GM12878 (cell line): Measurements from ENCODE around the gene MT1E. TPM values are rescaled to one million over a fixed set of nuclear protein-coding genes. Genes with fewer than 3 reads are reported as not detected.

Source experiments
- ASH2L ChIP-seq: fragments of 300-600, 200-600 bp; sonication (generic); IDR thresholded peaks from 2 replicates; pipeline ENCODE4 v1.6.1; 2017; ENCODE audit warnings: low read depth, mild to moderate bottlenecking, borderline replicate concordance
- BHLHE40 ChIP-seq, 2 experiments: fragments of 450-650 bp in 1 of 2; IDR thresholded peaks; 2 replicates each; pipeline ENCODE4 v1.6.1; 2011 to 2017; ENCODE audit warnings: low read depth in 2 of 2, borderline replicate concordance in 1 of 2, improper control_type of control experiment in 1 of 2, low read length in 1 of 2, mild to moderate bottlenecking in 1 of 2
- ESRRA ChIP-seq: IDR thresholded peaks from 2 replicates; pipeline ENCODE4 v1.6.1; 2012; ENCODE audit warnings: mild to moderate bottlenecking, low read length, improper control_type of control experiment
- IKZF2 ChIP-seq, 2 experiments: fragments of 450-650 bp; IDR thresholded peaks; 2 replicates each; pipeline ENCODE4 v1.6.1; 2017; ENCODE audit warnings: mild to moderate bottlenecking in 2 of 2, moderate library complexity in 2 of 2
- KAT2A ChIP-seq: conservative IDR thresholded peaks from 2 replicates; pipeline ENCODE4 v1.6.1; 2011; ENCODE audit warnings: low read depth, low read length; ENCODE audit not compliant: control insufficient read depth
- LARP7 ChIP-seq: fragments of 450-650 bp; IDR thresholded peaks from 2 replicates; pipeline ENCODE4 v1.6.1; 2017; ENCODE audit warnings: mild to moderate bottlenecking
- NFIC ChIP-seq: IDR thresholded peaks from 2 replicates; pipeline ENCODE4 v1.6.1; 2012; ENCODE audit warnings: low read depth, mild to moderate bottlenecking, inconsistent platforms, low read length, moderate library complexity
- NR2F1 ChIP-seq: fragments of 450-650 bp; conservative IDR thresholded peaks from 2 replicates; pipeline ENCODE4 v1.6.1; 2017; ENCODE audit warnings: mild to moderate bottlenecking
- RAD21 ChIP-seq: IDR thresholded peaks from 2 replicates; pipeline ENCODE4 v1.6.1; 2011; ENCODE audit warnings: mild to moderate bottlenecking, low read depth, low read length, moderate library complexity; ENCODE audit not compliant: insufficient read depth
- RFX5 ChIP-seq: IDR thresholded peaks from 2 replicates; pipeline ENCODE4 v1.6.1; 2011; ENCODE audit warnings: low read depth, low read length, improper control_type of control experiment
- TCF3 ChIP-seq: IDR thresholded peaks from 2 replicates; pipeline ENCODE4 v1.6.1; 2012; ENCODE audit warnings: low read depth, mild to moderate bottlenecking, low read length, borderline replicate concordance; ENCODE audit not compliant: insufficient read depth
- polyA plus RNA-seq, 11 experiments: library from polyadenylated mRNA; depleted of rRNA in 4 of 11; unstranded in 6 of 11; stranded (reverse) in 5 of 11; fragments of >200 nt; fragmentation: Nextera tagmentation in 4 of 11; fragmentation: Illumina TruSeq in 1 of 11; extraction: Ambion mirVana in 4 of 11; extraction: Trizol in 1 of 11; gene quantifications; 1 replicate in 1 of 11; 2 replicates in 10 of 11; pipeline versions ENCODE4 v1.2.1 to v1.2.3, GENCODE V29; 2011 to 2016; ENCODE audit warnings: inconsistent platforms in 2 of 11, missing spikeins in 2 of 11, low read depth in 1 of 11
- total RNA-seq, 4 experiments: library from RNA; depleted of rRNA in 3 of 4; stranded (reverse); fragments of >200 nt in 3 of 4; fragmentation: Illumina TruSeq in 1 of 4; extraction: Trizol in 1 of 4; gene quantifications; 2 replicates each; pipeline versions ENCODE4 v1.2.1 to v1.2.3, GENCODE V29; 2013 to 2021
- TF ChIP-seq, protein P1 (sequence below): IDR thresholded peaks from 2 replicates; pipeline ENCODE4 v1.6.1; 2011; ENCODE audit warnings: borderline replicate concordance, low read depth, mild to moderate bottlenecking, moderate library complexity, mixed read lengths, low read length; ENCODE audit not compliant: insufficient read depth; ENCODE audit errors: extremely low read length
- TF ChIP-seq, protein P2 (sequence below): fragments of 450-650 bp; IDR thresholded peaks from 2 replicates; pipeline ENCODE4 v1.6.1; 2017; ENCODE audit warnings: mild to moderate bottlenecking, moderate library complexity
- TF ChIP-seq, protein P3 (sequence below): fragments of 450-650 bp; IDR thresholded peaks from 2 replicates; pipeline ENCODE4 v1.6.1; 2016; ENCODE audit warnings: mild to moderate bottlenecking
- TF ChIP-seq, protein P4 (sequence below): fragments of 450-650 bp; IDR thresholded peaks from 2 replicates; pipeline ENCODE4 v1.6.1; 2017; ENCODE audit warnings: low read depth, mild to moderate bottlenecking, moderate library complexity

MT1E gene
- total and polyA plus RNA-seq, 10 of the 15 experiments (the other 5 are each of a cell fraction or from before 2014, with no cell fraction given): 5.8 to 22.3 (median 16.5) TPM

DNA sequence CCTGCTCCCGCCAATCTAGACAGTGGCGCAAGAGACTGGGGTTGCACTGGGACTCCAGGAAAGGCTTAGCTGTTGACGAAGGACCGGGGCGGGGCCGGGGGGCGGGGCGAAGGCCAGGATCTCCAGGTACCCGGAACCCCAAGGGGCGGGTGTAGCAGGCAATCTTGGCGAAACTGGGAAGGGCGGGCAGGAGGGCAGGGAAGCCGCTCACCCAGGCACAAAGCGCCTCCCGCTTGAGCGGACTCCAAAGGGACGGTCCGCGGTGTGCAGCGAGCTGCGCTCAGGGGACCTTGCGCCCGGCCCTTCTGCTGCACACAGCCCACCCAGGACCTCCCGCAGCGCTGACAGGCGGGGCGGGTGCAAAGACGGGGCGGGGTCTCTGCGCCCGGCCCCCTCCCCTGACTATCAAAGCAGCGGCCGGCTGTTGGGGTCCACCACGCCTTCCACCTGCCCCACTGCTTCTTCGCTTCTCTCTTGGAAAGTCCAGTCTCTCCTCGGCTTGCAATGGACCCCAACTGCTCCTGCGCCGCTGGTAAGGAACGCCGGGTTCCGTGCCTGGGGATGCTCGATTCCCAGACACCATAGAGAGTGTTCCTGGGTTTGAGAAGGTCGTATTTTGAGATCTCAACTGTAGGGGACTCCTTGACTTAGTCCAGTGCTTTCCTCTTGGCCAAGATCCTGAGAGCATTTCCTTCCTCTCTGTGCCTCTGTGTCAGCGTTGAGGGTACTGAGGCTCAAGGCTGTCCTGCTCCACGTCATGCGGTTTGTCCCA, 32.2 kb downstream of the MT1E start, which contains the start of gene MT1F (continued):
- TF ChIP-seq, protein P1, sequence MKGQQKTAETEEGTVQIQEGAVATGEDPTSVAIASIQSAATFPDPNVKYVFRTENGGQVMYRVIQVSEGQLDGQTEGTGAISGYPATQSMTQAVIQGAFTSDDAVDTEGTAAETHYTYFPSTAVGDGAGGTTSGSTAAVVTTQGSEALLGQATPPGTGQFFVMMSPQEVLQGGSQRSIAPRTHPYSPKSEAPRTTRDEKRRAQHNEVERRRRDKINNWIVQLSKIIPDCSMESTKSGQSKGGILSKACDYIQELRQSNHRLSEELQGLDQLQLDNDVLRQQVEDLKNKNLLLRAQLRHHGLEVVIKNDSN: no peak
- TF ChIP-seq IKZF2 (IDR thresholded peaks at IDR 0.05) (0 out of 4 replicates have a peak, but pooled peaks of 1 of the 2 experiments have one; percentile 6), RFX5 (no peak), RAD21 (no peak), ESRRA (no peak), BHLHE40 (IDR thresholded peaks at IDR 0.05; ENCODE audit: borderline replicate concordance in 1 of 2, low read depth in 2 of 2, low read length in 1 of 2) (no peak), ASH2L (no peak), NFIC (no peak), NR2F1 (no peak), LARP7 (peak; percentile 100), TCF3 (no peak), KAT2A (no peak)
- TF ChIP-seq, protein P2, sequence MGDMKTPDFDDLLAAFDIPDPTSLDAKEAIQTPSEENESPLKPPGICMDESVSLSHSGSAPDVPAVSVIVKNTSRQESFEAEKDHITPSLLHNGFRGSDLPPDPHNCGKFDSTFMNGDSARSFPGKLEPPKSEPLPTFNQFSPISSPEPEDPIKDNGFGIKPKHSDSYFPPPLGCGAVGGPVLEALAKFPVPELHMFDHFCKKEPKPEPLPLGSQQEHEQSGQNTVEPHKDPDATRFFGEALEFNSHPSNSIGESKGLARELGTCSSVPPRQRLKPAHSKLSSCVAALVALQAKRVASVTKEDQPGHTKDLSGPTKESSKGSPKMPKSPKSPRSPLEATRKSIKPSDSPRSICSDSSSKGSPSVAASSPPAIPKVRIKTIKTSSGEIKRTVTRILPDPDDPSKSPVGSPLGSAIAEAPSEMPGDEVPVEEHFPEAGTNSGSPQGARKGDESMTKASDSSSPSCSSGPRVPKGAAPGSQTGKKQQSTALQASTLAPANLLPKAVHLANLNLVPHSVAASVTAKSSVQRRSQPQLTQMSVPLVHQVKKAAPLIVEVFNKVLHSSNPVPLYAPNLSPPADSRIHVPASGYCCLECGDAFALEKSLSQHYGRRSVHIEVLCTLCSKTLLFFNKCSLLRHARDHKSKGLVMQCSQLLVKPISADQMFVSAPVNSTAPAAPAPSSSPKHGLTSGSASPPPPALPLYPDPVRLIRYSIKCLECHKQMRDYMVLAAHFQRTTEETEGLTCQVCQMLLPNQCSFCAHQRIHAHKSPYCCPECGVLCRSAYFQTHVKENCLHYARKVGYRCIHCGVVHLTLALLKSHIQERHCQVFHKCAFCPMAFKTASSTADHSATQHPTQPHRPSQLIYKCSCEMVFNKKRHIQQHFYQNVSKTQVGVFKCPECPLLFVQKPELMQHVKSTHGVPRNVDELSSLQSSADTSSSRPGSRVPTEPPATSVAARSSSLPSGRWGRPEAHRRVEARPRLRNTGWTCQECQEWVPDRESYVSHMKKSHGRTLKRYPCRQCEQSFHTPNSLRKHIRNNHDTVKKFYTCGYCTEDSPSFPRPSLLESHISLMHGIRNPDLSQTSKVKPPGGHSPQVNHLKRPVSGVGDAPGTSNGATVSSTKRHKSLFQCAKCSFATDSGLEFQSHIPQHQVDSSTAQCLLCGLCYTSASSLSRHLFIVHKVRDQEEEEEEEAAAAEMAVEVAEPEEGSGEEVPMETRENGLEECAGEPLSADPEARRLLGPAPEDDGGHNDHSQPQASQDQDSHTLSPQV: no peak
- TF ChIP-seq, protein P3, sequence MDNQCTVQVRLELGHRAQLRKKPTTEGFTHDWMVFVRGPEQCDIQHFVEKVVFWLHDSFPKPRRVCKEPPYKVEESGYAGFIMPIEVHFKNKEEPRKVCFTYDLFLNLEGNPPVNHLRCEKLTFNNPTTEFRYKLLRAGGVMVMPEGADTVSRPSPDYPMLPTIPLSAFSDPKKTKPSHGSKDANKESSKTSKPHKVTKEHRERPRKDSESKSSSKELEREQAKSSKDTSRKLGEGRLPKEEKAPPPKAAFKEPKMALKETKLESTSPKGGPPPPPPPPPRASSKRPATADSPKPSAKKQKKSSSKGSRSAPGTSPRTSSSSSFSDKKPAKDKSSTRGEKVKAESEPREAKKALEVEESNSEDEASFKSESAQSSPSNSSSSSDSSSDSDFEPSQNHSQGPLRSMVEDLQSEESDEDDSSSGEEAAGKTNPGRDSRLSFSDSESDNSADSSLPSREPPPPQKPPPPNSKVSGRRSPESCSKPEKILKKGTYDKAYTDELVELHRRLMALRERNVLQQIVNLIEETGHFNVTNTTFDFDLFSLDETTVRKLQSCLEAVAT: no peak
- TF ChIP-seq, protein P4, sequence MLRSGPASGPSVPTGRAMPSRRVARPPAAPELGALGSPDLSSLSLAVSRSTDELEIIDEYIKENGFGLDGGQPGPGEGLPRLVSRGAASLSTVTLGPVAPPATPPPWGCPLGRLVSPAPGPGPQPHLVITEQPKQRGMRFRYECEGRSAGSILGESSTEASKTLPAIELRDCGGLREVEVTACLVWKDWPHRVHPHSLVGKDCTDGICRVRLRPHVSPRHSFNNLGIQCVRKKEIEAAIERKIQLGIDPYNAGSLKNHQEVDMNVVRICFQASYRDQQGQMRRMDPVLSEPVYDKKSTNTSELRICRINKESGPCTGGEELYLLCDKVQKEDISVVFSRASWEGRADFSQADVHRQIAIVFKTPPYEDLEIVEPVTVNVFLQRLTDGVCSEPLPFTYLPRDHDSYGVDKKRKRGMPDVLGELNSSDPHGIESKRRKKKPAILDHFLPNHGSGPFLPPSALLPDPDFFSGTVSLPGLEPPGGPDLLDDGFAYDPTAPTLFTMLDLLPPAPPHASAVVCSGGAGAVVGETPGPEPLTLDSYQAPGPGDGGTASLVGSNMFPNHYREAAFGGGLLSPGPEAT: no peak
